ENCODE measurements around the gene BCL11B.
A peak's percentile ranks its signal among the peaks of the same experiment; 100 is the strongest.

Gene BCL11B

GRCh38 chr14:99177046-99177655, 94.8 kb downstream of the BCL11B start:
- peak; percentile 4 for DNase-seq

GRCh38 chr14:99176156-99176945, 95.6 kb downstream of the BCL11B start:
- peak; percentile 7 for DNase-seq

GRCh38 chr14:99175331-99176155, 96.5 kb downstream of the BCL11B start:
- peak; percentile 6 for DNase-seq

GRCh38 chr14:99174770-99175319, 97.2 kb downstream of the BCL11B start:
- no peak for DNase-seq

- no peak for DNase-seq
Measured at GRCh38 chr14:99174081-99174769, 97.8 kb downstream of the BCL11B start.

- no peak for DNase-seq
Measured at GRCh38 chr14:99173506-99173905, 98.5 kb downstream of the BCL11B start.

- no peak for DNase-seq
Measured at GRCh38 chr14:99173086-99173485, 98.9 kb downstream of the BCL11B start.

- no peak for DNase-seq
Measured at GRCh38 chr14:99171396-99171795, 100.6 kb downstream of the BCL11B start.

GRCh38 chr14:99169776-99170356, 102.1 kb downstream of the BCL11B start:
- DNase-seq, result no peak

- no peak for DNase-seq
Measured at GRCh38 chr14:99168330-99168729, 103.7 kb downstream of the BCL11B start.

GRCh38 chr14:99166506-99166905, 105.5 kb downstream of the BCL11B start:
- DNase-seq, result no peak

GRCh38 chr14:99164712-99165111, 107.3 kb downstream of the BCL11B start:
- no peak for DNase-seq

- DNase-seq, result no peak
Measured at GRCh38 chr14:99163446-99163845, 108.6 kb downstream of the BCL11B start.

GRCh38 chr14:99159341-99160340, 112.4 kb downstream of the BCL11B start:
- DNase-seq, result no peak

- DNase-seq, result no peak
Measured at GRCh38 chr14:99158646-99159165, 113.3 kb downstream of the BCL11B start.

- no peak for DNase-seq
Measured at GRCh38 chr14:99158150-99158549, 113.8 kb downstream of the BCL11B start.

- no peak for DNase-seq
Measured at GRCh38 chr14:99157676-99158075, 114.3 kb downstream of the BCL11B start.

- DNase-seq, result no peak
Measured at GRCh38 chr14:99157246-99157645, 114.8 kb downstream of the BCL11B start.

GRCh38 chr14:99156814-99157213, 115.2 kb downstream of the BCL11B start:
- DNase-seq, result no peak

- DNase-seq, result no peak
Measured at GRCh38 chr14:99156090-99156425, 115.9 kb downstream of the BCL11B start.

Data from CD4-positive, alpha-beta T cell treated with Interleukin-17A for 4 hours (primary cell).